ENCODE measurements around the gene PFDN5.
A peak's percentile ranks its signal among the peaks of the same experiment; 100 is the strongest.

The PFDN5 gene

DNA sequence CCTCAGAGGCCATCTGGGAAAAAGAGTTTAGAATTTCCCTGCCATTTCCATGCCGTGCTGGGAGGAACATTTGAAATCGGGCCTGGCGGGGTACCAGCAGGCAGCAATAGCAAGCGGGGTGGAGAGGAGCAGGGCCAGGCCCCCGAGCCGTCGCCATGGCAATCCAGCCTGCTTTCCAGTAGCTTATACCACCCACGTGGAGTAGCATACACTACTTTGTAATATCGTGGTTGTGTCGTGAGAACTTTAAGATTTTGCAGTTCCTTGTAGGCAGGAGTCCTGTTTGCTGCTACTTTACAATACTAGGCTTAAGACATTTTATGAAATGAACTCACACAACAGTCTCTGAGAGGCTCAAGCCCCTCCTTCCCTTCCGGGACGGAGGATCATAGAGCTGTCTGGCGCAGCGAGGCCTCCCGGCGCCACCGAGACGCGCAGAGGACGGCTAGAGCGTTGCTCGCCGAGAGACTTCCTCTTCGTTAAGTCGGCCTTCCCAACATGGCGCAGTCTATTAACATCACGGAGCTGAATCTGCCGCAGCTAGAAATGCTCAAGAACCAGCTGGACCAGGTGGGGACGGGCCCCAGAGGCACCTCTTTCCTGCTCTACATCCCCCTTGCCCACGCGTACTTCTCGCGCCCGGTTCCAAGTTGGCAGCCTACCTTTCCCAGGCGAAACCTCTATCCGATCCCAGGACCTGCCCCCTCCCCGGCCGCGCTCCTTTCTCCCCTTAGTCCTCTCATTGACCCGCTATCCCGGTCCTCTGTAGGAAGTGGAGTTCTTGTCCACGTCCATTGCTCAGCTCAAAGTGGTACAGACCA is at the start of gene PFDN5:
TSS of gene PFDN5 (plus strand) at position 473 of the 821 bp plus-strand sequence. CDS start at position 499, 26 bp downstream.
- peak; percentile 69 for DNase-seq

DNA sequence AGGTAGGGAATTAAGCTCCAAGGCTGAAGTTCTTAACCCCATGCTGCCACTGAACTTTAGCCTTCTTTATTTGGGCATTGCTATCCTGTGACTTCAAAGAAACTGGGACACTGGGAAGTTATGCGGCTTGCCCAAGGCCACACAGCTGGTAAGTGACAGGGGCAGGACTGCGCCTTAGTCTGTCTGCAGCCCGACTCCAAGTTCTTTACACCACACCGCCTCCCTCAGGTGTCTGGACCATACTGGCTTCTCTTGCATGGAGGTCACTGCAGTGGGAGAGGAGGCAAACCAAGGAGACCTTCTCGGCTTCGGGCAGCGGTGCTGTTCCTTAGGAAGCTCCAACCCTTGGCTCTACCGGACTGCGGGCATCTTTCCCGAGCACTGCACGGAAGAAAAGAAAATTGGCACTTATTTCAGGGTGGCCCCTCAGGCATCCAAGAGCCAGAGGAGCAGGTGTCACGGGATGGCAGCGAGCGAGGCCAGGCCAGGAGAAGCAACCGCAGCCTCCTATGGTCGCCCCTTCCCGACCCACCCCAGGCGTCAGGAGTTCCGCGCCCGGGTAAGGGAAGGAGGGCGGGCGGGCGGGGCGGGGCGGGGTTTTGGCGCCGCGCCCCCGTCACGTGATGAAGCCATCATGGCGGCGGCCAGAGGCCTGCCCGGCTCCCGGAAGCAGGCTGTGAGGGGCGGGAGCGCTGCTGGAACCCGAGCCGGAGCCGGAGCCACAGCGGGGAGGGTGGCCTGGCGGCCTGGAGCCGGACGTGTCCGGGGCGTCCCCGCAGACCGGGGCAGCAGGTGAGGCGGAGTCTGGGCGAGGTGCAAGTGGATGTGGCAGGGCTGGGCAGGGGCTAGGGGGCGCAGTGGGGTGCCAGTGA is 43.6 kb upstream of the PFDN5 start:
- DNase-seq, result peak; percentile 23

DNA sequence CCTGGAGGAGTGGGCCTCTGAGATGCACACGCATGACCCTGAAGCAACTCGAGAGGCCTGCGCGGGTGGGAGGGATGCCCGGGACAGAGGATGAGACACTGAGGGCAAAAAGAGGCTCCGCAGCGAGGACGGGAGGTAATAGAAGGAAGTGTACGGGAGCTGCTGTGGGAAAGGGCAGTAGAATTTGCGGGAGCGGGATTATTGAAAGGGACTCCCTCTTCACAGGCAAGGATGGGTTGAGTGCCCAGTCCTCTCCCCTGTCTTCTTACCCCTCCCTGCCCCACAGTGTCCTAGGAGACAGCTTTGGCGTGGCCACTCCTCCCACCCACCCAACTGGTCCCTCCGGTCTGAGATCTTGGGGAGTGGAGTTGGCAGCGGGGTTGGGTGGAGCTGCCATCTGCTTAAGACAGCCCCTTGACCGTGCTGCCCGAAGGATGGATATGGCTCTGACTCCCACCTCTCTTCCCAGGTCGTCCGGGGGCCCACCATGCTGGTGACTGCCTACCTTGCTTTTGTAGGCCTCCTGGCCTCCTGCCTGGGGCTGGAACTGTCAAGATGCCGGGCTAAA is 42.9 kb upstream of the PFDN5 start:
- no peak for DNase-seq

DNA sequence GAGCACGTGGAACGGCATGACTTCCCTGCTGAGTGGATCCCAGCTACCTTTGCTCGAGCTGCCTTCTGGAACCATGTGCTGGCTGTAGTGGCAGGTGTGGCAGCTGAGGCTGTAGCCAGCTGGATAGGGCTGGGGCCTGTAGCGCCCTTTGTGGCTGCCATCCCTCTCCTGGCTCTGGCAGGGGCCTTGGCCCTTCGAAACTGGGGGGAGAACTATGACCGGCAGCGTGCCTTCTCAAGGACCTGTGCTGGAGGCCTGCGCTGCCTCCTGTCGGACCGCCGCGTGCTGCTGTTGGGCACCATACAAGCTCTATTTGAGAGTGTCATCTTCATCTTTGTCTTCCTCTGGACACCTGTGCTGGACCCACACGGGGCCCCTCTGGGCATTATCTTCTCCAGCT is 42.0 kb upstream of the PFDN5 start:
- no peak for DNase-seq

DNA sequence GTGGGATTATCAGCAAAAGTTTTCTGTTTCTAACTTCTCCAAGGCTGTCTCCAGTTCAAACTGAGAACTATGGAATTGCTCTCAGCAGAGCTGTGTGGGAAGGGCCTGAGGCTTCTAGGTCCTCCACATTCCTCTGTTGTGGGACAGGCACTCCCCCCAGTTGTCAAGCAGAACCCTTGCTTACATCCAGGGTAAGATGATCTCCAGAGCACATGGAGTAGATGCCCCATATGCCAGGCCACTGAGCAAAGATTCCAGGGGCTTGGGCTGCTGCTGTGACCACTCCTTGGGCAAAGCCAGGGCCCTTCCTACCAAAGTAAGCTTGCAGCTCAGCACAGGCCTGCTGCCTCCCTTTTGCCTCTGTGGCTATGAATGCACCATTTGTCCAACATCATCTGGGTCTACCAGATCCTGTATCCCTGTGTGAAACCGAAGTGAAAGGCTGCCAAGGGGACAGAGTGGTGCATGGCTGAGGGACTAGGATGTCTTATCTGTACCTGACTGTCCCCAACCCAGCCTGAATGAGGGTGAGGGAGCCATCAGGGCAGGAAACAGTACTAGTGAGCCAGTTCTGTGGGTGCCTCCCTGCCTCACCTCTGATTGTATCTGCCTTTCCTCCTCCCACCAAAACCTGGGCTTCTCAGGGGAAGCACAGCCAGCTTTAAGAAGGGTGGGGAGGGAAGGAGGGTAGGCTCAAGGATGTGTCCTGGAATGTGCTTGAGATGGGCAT is 40.4 kb upstream of the PFDN5 start:
- DNase-seq, result no peak

DNA sequence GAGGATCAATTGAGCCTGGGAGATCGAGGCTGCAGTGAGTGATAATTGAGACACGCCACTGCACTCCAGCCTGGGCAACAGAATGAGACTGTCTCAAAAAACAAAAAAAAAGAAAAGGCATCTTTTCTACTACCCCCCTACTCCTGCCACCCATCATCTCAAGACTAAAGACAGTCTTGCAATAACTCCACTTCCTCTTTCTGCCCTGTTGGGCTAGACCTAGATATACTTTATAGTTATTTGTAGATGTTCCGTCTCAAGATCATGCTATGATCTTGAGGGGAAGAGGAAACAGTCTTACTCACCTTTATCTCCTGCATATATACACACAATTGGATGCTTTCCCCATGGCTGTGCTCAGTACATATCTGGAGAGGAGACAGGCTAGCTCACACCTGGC is 39.3 kb upstream of the PFDN5 start:
- DNase-seq, result no peak

DNA sequence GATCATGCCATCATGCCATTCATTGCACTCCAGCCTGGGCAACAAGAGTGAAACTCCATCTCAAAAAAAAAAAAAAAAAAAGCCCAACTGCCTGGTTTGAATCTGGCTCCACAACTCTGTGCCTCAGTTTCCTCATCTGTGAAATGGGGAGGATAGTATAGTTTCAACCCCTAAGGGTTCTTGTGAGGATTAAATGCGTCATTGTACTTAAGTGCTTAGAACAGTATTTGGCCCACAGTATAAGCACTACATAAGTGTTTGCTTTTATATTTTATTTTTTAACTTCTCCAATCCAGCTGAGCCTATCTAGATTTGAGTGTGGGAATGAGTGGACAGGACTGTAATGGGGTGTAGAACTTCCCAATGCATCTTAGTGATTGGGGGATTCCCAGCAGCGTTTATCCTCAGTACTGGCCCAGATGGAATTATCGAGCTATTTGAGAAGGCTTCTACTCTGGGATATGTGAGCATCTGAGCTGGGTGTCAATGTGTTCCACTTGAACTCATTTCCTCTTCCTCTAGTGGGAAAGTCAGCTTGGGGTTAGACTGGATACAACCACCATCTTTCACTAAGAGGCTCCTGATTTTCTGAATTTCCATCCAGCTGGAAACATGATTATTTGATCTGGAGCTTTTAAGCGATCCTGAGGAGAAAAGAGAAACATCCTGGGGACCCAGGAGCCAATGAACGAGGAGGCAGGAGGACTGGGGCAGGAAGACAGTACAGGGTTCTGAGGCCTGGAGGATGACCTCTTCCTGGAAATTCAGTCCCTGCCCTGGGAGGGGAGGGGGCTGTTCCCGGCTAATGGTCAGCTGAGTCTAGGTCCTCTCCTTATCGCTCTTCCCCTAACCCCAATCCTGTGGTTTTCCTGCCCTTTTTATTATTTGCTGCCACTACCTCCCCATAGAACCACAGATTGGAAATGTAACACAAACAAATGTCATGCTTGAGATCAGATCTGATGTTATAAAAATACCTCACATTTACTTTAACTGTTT is 36.5 kb upstream of the PFDN5 start:
- no peak for DNase-seq

DNA sequence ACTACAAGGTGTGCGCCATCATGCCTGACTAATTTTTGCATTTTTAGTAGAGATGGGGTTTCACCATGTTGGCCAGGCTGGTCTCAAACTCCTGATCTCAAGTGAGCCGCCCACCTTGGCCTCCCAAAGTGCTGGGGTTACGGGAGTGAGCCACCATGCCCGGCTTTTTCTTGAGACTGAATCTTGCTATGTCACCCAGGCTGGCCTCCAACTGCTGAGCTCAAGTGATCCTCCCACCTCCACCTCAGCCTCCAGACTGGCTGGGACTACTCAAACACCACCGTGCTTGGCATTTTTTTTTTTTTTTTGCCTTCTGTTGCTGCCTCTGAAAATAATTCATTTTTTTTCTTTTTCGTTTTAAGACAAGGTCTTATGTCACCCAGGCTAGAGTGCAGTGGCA is 35.5 kb upstream of the PFDN5 start:
- DNase-seq, result no peak

DNA sequence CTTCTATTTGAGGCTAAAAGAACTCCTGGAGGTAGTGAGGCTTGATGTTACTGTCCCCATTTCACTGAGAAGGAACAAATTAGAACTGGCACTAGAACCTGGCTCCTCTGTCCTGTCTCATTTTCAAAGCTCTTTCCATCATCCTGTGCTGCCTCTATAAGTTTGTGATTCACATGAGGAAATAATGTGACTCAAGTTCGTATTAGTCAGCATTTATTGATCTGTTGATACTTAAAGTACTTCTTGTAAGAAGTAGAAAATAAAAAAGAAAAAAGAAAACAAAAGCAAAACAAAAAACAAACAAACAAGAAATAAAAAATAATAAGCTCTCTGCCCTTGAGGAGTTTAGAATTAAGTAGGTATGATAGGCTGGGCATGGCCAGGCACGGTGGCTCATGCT is 29.6 kb upstream of the PFDN5 start:
- no peak for DNase-seq

DNA sequence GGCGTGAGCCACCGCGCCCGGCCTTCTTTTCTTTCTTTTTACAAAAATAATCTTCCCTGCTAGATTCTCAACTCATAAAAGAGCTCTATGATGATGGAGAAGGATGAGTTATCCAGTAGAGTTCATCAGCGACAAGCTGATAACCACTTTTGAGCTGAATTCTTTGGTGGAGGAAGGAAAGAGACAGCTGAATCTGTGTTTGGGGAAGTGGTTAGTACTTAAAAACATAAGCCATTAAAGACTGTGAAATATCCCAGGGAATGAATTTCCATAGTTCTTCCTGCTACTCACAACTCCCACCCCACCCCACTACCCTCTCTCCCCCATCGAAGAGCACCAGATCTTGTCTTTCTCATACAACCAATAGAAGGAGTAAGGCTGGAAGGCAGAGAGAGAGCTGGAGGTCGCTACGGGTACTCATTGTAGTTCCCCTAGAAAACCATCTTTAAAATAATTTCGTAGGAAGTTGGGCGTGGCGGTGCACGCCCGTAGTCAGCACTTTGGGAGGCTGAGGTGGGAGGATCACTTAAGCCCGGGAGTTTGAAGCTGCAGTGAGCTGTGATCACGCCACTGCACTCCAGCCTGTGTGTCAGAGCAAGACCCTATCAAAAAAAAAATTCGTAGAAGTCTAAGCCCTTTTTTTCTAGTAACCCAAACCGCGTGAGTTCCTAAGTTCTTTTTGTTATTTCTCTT is 27.9 kb upstream of the PFDN5 start:
- no peak for DNase-seq

DNA sequence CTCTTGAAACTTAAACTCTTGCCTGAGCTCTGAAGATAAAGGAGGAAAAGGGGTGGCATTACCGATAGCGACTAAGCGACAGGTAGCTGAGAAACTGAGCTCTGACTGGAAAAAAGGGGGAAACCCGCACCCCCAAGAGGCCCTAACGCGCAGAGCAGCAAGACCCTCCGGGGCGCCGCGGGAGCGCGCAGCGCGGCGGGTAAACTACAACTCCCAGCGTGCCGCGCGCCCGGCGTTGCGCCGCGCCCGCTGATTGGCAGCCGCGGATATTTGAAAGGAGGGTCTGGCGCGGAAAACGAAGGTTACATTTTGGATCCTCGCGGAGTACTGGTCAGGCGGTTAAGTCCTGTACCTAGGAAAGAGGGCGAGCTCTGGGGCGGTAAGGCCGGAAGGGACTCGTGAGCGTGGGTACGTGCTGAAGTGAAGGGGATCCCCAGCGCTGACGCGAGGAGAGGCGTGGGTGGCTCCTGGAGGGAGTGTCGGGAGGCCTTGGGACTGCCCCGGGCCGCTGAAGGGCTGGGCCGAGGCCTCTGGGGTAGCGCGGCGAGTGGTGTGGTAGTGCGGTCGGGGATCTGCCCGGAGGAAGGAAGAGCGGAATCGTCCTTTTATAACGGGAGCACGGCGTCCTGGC is 27.2 kb upstream of the PFDN5 start, which contains the start of gene ESPL1:
TSS of gene ESPL1 (plus strand) at position 301 of the 631 bp plus-strand sequence. CDS start 468 bp downstream, outside the sequence.
- DNase-seq, result peak; percentile 34

DNA sequence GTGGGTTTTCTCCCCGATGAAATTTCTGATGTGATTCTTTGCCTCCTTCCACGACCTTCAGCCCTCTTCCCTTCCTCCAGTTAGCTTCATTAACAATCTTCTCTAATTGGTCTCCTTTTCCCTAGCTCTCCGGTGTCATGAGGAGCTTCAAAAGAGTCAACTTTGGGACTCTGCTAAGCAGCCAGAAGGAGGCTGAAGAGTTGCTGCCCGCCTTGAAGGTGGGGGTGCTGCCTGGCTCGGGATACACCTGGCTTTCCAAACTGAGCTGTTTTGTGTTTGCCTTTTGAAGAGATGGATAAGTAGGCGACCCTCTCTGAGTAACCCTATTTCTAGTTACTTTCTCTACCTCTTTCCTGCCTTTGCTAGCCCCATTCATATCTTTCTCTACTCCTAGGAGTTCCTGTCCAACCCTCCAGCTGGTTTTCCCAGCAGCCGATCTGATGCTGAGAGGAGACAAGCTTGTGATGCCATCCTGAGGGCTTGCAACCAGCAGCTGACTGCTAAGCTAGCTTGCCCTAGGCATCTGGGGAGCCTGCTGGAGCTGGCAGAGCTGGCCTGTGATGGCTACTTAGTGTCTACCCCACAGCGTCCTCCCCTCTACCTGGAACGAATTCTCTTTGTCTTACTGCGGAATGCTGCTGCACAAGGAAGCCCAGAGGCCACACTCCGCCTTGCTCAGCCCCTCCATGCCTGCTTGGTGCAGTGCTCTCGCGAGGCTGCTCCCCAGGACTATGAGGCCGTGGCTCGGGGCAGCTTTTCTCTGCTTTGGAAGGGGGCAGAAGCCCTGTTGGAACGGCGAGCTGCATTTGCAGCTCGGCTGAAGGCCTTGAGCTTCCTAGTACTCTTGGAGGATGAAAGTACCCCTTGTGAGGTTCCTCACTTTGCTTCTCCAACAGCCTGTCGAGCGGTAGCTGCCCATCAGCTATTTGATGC is 26.4 kb upstream of the PFDN5 start:
- no peak for DNase-seq

DNA sequence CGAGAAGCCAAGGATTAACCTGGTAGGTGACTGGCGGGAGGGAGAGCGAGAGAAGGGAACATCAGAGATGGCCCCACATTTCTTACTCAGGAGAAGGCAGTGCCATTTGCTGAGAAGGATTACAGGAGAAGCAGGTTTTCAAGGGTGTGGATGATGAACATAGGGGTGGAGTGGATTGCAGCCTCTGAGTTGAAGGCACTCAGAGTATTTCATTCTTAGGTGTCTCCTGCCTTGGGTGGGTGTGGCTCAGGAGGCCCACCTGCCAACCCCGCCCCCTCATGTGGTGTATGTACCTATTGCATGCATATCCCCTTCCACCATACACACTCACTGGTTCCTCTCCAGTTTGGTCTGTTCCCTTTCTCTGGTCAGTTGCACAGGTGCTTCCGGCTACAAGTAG is 20.9 kb upstream of the PFDN5 start:
- no peak for DNase-seq

DNA sequence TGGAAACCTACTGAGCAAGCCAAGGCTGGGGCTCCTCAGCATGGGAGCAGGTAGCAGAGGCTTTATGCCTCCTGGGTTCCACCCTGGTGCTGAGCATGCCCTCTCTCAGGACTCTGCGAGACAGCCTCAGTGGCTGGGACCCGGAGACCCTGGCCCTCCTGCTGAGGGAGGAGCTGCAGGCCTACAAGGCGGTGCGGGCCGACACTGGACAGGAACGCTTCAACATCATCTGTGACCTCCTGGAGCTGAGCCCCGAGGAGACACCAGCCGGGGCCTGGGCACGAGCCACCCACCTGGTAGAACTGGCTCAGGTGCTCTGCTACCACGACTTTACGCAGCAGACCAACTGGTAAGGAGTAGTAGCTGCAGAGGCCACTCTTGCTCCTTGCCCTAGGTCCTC is 18.8 kb upstream of the PFDN5 start:
- no peak for DNase-seq

DNA sequence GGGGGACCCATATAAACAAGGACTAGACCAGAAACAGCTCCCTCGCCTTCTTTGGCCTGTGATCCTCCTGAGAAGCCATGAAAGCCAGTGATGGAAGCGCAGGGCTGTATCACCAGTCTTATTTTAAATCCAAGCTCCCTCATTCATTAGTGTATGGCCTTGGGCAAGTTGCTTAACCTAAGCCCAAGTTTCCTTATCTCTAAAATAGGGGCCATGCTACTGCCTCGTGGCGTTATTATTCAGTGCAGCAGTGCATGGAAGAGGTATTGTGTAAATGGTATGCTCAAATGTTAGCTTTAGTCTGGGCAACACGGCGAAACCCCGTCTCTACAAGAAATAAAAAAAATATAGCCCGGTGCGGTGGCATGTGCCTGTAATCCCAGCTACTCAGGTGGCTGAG is 17.4 kb upstream of the PFDN5 start:
- no peak for DNase-seq

DNA sequence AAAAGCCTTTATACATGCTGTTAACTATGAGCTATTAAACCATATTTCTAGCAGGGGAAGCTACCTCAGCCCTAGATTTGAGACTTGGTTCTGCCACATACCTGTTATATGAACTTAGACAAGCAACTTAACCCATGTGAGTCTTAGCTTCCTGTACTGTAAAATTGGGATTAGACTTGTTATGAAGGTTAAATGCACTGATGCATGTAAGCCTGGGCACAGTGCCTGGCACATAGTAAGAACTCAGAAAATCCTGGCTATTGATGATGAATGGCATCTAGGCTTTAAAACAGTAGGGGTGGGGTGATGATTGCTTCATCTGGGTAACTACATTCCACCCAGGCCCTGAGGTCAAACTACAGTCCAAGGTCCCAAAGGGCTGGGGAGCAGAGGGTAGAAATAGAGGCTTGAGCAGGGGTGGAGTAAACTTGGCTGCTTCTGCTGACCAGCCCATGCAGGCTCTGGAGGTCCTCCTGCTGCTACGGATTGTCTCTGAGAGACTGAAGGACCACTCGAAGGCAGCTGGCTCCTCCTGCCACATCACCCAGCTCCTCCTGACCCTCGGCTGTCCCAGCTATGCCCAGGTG is 16.0 kb upstream of the PFDN5 start:
- DNase-seq, result no peak

DNA sequence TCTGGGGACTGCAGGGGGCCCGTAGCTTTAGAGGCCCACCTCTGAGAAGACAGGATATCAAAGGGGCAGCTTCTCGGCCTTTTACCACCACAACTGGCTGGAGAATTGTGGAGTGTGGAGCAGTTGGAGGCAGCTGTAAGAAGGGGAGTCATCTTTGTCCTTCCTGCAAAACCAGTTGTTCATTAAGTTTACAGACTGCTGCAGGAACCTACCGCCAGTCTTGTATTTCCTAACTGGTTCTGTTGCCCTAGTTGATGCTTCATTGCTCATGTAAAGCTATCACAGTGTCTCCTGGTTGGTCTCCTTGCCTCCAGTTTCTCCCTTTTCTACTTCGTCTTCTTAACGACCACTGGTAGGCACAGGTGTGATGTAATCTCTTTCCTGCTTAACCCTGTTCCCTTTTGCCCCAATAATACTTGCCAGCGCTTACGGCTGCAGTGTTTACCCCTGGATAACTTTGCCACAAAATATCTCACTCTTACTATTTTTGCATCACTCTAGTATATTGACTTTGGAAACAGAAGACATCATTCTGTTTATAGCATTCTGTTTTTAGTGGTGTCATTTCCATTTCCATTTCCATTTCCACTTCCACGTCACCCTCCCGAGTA is 15.3 kb upstream of the PFDN5 start:
- no peak for DNase-seq

DNA sequence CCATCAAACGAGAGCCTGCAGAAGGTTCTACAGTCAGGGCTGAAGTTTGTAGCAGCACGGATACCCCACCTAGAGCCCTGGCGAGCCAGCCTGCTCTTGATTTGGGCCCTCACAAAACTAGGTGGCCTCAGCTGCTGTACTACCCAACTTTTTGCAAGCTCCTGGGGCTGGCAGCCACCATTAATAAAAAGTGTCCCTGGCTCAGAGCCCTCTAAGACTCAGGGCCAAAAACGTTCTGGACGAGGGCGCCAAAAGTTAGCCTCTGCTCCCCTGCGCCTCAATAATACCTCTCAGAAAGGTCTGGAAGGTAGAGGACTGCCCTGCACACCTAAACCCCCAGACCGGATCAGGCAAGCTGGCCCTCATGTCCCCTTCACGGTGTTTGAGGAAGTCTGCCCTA is 8.9 kb upstream of the PFDN5 start:
- no peak for DNase-seq

Data from DMS153 (cell line).